NCI-H2107 (cell line): ENCODE measurements around the gene LMO7.

ENCODE experiments used
- DNase-seq: peaks from one replicate; lab custom pipeline; 2025; lab: John Stamatoyannopoulos, UW

LMO7 gene

GRCh38 chr13:75801388-75801945 lies 165.3 kb downstream of the LMO7 start:
- no peak for DNase-seq

- DNase-seq: no peak
These were observed 166.0 kb downstream of the LMO7 start for GRCh38 chr13:75802161-75802560.

- DNase-seq: no peak
These were observed 167.1 kb downstream of the LMO7 start for GRCh38 chr13:75803164-75803611.

GRCh38 chr13:75804054-75804453 lies 167.9 kb downstream of the LMO7 start:
- DNase-seq: no peak

GRCh38 chr13:75804605-75805004 lies 168.5 kb downstream of the LMO7 start:
- no peak for DNase-seq

- DNase-seq: no peak
These were observed 170.0 kb downstream of the LMO7 start for GRCh38 chr13:75806117-75806516.

GRCh38 chr13:75811361-75811760 lies 175.2 kb downstream of the LMO7 start:
- no peak for DNase-seq

GRCh38 chr13:75811841-75812240 lies 175.7 kb downstream of the LMO7 start:
- no peak for DNase-seq

- DNase-seq: no peak
These were observed 176.6 kb downstream of the LMO7 start for GRCh38 chr13:75812751-75813181.

- DNase-seq: no peak
These were observed 177.2 kb downstream of the LMO7 start for GRCh38 chr13:75813323-75813722.

- no peak for DNase-seq
These were observed 182.2 kb downstream of the LMO7 start for GRCh38 chr13:75818179-75818967.

- DNase-seq: no peak
These were observed 182.8 kb downstream of the LMO7 start for GRCh38 chr13:75818968-75819225.

GRCh38 chr13:75825161-75825560 lies 189.0 kb downstream of the LMO7 start:
- no peak for DNase-seq

- DNase-seq: no peak
These were observed 189.5 kb downstream of the LMO7 start for GRCh38 chr13:75825594-75825993.

GRCh38 chr13:75826391-75826790 lies 190.3 kb downstream of the LMO7 start:
- DNase-seq: no peak

- DNase-seq: no peak
These were observed 193.7 kb downstream of the LMO7 start for GRCh38 chr13:75829830-75830229.

GRCh38 chr13:75830842-75831241 lies 194.7 kb downstream of the LMO7 start:
- DNase-seq: no peak

GRCh38 chr13:75831389-75831788 lies 195.3 kb downstream of the LMO7 start:
- no peak for DNase-seq

- DNase-seq: no peak
These were observed 196.7 kb downstream of the LMO7 start for GRCh38 chr13:75832812-75833211.

- DNase-seq: peak; percentile 3
These were observed 200.3 kb downstream of the LMO7 start for GRCh38 chr13:75836441-75836840.

- DNase-seq: no peak
These were observed 202.4 kb downstream of the LMO7 start for GRCh38 chr13:75838366-75839005.

GRCh38 chr13:75839406-75839805 lies 203.3 kb downstream of the LMO7 start:
- no peak for DNase-seq

- DNase-seq: no peak
These were observed 205.8 kb downstream of the LMO7 start for GRCh38 chr13:75841905-75842304.

- DNase-seq: no peak
These were observed 206.9 kb downstream of the LMO7 start for GRCh38 chr13:75843074-75843473.
